ENCODE data around the gene PKIG. TPM values are rescaled to one million over a fixed set of nuclear protein-coding genes. Genes with fewer than 3 reads are reported as not detected.

PKIG gene
- total and polyA plus RNA-seq, 10 of the 15 experiments (the other 5 are each of a cell fraction or from before 2014, with no cell fraction given), result 5.7 to 82.3 (median 39.7) TPM

- CTCF ChIA-PET, result interaction anchor here (1.0 to 9.0 kb wide), 5 partner anchors 15 to 104 kb away, joined by 3 to 158 read pairs (median 7); no protein-coding TSS in a partner anchor
- no peak for TF ChIP-seq CHD2 (IDR thresholded peaks at IDR 0.05; ENCODE audit: borderline replicate concordance, low read depth, low read length)
- TF ChIP-seq, protein P1, sequence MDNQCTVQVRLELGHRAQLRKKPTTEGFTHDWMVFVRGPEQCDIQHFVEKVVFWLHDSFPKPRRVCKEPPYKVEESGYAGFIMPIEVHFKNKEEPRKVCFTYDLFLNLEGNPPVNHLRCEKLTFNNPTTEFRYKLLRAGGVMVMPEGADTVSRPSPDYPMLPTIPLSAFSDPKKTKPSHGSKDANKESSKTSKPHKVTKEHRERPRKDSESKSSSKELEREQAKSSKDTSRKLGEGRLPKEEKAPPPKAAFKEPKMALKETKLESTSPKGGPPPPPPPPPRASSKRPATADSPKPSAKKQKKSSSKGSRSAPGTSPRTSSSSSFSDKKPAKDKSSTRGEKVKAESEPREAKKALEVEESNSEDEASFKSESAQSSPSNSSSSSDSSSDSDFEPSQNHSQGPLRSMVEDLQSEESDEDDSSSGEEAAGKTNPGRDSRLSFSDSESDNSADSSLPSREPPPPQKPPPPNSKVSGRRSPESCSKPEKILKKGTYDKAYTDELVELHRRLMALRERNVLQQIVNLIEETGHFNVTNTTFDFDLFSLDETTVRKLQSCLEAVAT (IDR thresholded peaks at IDR 0.05), result no peak
- no peak for TF ChIP-seq TCF12 (IDR thresholded peaks at IDR 0.05; ENCODE audit: low read depth, low read length)
- TF ChIP-seq CUX1 (IDR thresholded peaks at IDR 0.05; ENCODE audit: insufficient replicate concordance, low read depth, low read length), result no peak
- TF ChIP-seq SREBF2 (IDR thresholded peaks at IDR 0.05; ENCODE audit: low read length), result no peak
- TF ChIP-seq KDM1A (IDR thresholded peaks at IDR 0.05; ENCODE audit: borderline replicate concordance), result no peak
- TF ChIP-seq CREM (IDR thresholded peaks at IDR 0.05; ENCODE audit: low read depth), result no peak
- TF ChIP-seq, protein P2, sequence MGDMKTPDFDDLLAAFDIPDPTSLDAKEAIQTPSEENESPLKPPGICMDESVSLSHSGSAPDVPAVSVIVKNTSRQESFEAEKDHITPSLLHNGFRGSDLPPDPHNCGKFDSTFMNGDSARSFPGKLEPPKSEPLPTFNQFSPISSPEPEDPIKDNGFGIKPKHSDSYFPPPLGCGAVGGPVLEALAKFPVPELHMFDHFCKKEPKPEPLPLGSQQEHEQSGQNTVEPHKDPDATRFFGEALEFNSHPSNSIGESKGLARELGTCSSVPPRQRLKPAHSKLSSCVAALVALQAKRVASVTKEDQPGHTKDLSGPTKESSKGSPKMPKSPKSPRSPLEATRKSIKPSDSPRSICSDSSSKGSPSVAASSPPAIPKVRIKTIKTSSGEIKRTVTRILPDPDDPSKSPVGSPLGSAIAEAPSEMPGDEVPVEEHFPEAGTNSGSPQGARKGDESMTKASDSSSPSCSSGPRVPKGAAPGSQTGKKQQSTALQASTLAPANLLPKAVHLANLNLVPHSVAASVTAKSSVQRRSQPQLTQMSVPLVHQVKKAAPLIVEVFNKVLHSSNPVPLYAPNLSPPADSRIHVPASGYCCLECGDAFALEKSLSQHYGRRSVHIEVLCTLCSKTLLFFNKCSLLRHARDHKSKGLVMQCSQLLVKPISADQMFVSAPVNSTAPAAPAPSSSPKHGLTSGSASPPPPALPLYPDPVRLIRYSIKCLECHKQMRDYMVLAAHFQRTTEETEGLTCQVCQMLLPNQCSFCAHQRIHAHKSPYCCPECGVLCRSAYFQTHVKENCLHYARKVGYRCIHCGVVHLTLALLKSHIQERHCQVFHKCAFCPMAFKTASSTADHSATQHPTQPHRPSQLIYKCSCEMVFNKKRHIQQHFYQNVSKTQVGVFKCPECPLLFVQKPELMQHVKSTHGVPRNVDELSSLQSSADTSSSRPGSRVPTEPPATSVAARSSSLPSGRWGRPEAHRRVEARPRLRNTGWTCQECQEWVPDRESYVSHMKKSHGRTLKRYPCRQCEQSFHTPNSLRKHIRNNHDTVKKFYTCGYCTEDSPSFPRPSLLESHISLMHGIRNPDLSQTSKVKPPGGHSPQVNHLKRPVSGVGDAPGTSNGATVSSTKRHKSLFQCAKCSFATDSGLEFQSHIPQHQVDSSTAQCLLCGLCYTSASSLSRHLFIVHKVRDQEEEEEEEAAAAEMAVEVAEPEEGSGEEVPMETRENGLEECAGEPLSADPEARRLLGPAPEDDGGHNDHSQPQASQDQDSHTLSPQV (IDR thresholded peaks at IDR 0.05), result no peak
Measured at GRCh38 chr20:44579313-44580081, 2.9 kb upstream of the PKIG start.

More at GRCh38 chr20:44579313-44580081, 2.9 kb upstream of the PKIG start:
- WGBS (ENCODE audit: insufficient coverage, insufficient replicate concordance, low lambda C conversion rate, missing lambda C conversion rate), result 11% methylated on average over 8 of the region's 8 CpGs
- Histone ChIP-seq H3K36me3 (ENCODE audit: control insufficient read depth in 2 of 2, insufficient read depth in 2 of 2, low read length in 1 of 2) (no peaks in the 10 kb centered on the region), H3K27me3 (replicated peaks in 1 of 2; ENCODE audit: control insufficient read depth in 2 of 2, insufficient read depth in 2 of 2, low read length in 1 of 2) (no peaks in the 10 kb centered on the region), H3K27ac (ENCODE audit: control insufficient read depth, insufficient read depth) (no peak overlapping the region), H3K4me1 (ENCODE audit: control insufficient read depth, insufficient read depth, low read length) (peaks cover 58% of the 10 kb centered on the region), H3K79me2 (ENCODE audit: control insufficient read depth, insufficient read depth, low read length) (no peaks in the 10 kb centered on the region), H3K4me2 (ENCODE audit: control insufficient read depth, insufficient read depth) (no peak overlapping the region), H3K4me3 (no peak overlapping the region), H3K9me3 (replicated peaks; ENCODE audit: control insufficient read depth, insufficient read depth, low read length) (no peaks in the 10 kb centered on the region), H2AFZ (ENCODE audit: control insufficient read depth, low read depth, low read length) (peak overlapping the region; percentile 62), H4K20me1 (ENCODE audit: control insufficient read depth, insufficient read depth) (no peaks in the 10 kb centered on the region), H3K9ac (ENCODE audit: control insufficient read depth, insufficient read depth, low read length) (no peak overlapping the region)
- DNase-seq (ENCODE audit: low read depth, low spot score) (no peak), ATAC-seq (no peak), FAIRE-seq (no peak)
- in situ Hi-C loops (cut with MboI), result no loop called here
- RAD21 ChIA-PET (ENCODE audit: unreplicated experiment), result interaction anchor here (1.3 to 7.0 kb wide), 7 partner anchors 8 to 104 kb away, joined by 3 to 97 read pairs (median 9); no protein-coding TSS in a partner anchor
- intact Hi-C loops (cut with micrococcal nuclease; ENCODE audit: unreplicated experiment), result no loop called here
- no TSS peak for BruUV-seq (replicated peaks)
- POLR2A ChIA-PET, result interaction anchor here (0.6 to 5.6 kb wide), 5 partner anchors 9 to 61 kb away, joined by 5 to 39 read pairs (median 7); no protein-coding TSS in a partner anchor
- SMC1A ChIA-PET (ENCODE audit: uncharacterized antibody, unreplicated experiment), result interaction anchor here (0.6 to 6.7 kb wide), 10 partner anchors 8 to 104 kb away, joined by 3 to 70 read pairs (median 10); no protein-coding TSS in a partner anchor
